Lung microvascular endothelial cell (primary cell): Measurements from ENCODE around the gene FOXP4. TPM values are rescaled to one million over a fixed set of nuclear protein-coding genes. Genes with fewer than 3 reads are reported as not detected.

Experiments
- DNase-seq, 2 donors: peaks; one replicate each; pipeline versions ENCODE4 v3.0.0 to v3.0.0-alpha.2; 2010; ENCODE audit warnings: low read depth in 2 of 2
- total RNA-seq: library from RNA; depleted of rRNA; stranded (reverse); fragments of >200 nt; gene quantifications from 2 replicates; pipeline ENCODE4 v1.2.1, GENCODE V29; 2014

Gene FOXP4
- total RNA-seq, 1 donor from 2014 or later: 4.6 TPM

- no peak for DNase-seq
Measured at GRCh38 chr6:41563060-41563776, 17.0 kb downstream of the FOXP4 start.

GRCh38 chr6:41564448-41565142 lies 18.4 kb downstream of the FOXP4 start:
- no peak for DNase-seq

DNA sequence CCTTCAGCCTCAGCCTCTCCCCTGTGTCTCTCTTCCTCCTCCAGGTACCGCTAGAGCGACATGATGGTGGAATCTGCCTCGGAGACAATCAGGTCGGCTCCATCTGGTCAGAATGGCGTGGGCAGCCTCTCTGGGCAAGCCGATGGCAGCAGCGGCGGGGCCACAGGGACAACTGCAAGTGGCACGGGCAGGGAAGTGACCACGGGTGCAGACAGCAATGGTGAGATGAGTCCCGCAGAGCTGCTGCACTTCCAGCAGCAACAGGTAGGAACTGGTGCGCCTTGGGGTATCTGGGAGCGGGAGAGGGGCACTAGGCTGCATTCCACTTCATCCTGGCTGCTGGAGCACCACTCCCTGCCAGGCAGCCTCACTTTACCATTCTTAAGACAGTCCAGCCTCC lies 19.5 kb downstream of the FOXP4 start:
- no peak for DNase-seq

DNA sequence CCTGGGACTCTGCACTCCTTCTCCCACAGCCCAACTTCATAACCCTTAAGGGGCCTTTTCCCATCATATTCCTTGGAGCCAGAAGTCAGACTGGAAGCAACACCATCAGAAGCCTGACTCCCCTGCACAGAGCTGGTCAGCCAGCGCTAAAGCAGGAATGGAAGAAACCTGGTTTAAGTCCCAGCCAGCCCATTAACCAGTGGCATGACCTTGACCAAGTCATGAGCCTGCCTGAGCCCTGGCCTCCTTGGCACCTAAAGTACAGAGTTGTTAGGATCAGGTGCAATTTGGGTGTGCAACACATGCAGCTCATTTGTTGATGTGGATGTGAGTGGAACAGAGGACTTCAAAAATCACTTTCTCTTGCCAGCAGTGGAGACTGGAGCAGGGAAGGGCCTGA lies 20.8 kb downstream of the FOXP4 start:
- no peak for DNase-seq

GRCh38 chr6:41567684-41568083 lies 21.5 kb downstream of the FOXP4 start:
- DNase-seq: no peak

GRCh38 chr6:41568202-41568584 lies 22.0 kb downstream of the FOXP4 start:
- DNase-seq: no peak

GRCh38 chr6:41568585-41569384 lies 22.6 kb downstream of the FOXP4 start:
- no peak for DNase-seq

GRCh38 chr6:41570259-41570615 lies 24.1 kb downstream of the FOXP4 start:
- DNase-seq: no peak

DNA sequence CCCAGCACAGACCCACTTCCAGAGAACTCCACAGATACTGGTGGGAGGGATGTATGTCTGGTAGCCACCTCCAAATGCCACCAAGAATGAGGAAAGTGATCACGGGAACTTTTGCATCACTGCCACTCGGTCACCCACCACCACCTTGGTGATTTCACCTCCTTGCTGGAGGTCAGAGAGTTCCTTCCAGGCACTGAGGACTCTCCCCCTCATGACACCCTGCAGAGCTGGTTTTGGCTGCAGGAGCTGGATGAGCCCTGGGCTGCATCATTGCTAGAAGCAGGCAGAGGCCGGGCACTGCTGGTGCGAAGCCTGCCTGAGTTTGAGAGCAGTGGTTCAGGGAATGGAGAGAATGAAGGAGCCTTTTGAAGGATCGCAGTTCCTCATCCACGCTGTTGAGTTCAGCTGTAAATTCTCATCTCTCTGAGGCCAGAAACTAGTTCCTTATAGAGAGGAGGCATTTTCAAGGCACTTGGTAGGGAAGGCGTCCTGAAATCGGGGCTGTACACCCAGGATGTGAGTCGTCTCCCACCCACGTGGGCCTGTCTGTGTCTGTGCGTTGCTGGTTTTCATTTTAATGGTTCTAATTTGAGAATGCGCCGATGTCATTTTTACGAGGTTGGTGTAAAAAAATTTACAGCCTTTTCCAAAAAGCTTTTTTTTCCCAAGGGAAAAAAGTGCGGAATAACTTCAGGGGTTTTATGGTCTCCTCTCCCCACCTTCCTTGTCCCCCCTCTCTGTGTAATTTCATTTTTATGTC lies 25.0 kb downstream of the FOXP4 start:
- no peak for DNase-seq

DNA sequence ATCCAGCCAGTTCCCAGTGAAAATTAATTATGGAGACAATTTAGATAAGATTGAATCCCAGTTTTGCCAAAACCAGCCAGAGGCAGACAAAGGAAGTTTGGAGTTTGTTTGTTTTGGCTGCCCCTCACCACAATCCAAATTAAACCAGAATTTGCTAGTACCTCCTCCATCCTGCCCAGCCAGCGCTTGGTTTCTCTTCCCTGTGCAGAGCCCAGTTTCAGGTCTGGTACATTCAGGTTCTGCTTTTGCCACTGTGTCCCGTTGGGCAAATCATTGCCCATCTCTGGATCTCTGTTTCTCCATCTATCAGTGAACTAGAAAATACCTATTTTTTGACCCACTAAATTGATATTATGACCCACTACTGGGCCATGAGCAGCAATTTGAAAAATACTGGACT lies 26.4 kb downstream of the FOXP4 start:
- peak in 1 of 2 donors; percentile 42 for DNase-seq

DNA sequence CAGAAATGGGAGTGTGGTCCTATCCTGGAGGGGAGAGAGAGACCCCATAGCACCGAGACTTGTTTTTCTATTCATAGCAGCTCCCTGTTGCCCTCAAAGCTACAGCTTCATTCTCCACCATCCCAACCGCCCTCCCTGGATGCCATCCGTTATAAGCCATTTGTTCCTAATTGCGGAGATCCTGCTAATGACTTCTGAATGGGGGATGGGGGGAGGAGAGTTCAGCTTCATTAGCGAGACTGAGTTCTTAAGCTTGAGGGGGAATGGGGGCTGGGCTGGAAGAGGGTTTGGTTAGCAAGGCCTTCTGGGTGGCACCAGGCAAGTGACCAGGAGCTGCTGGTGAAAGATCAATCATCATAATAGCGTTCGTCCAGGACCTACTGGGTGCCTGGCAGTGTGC lies 27.1 kb downstream of the FOXP4 start:
- DNase-seq: no peak

DNA sequence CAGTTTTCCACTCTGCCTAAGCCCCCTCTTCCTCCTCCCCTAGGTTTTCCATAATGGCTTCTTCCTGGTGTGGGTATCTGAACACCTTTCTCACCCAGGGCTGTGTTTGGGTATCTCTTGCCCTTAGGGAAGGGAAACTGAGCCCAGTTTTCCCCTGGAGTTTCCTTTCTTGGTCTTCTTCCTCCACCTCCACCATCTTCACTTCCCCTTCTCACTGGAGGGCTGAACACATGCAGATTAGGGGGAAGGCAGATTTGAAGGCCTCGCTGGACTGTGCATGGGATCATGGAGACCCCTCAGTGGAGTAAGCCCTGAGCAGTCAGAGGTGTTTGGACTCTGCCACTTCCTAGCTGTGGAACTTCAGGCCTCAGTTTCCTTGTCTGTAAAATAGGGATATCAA lies 27.8 kb downstream of the FOXP4 start:
- DNase-seq: no peak

- no peak for DNase-seq
Measured at GRCh38 chr6:41575598-41575997, 29.4 kb downstream of the FOXP4 start.

DNA sequence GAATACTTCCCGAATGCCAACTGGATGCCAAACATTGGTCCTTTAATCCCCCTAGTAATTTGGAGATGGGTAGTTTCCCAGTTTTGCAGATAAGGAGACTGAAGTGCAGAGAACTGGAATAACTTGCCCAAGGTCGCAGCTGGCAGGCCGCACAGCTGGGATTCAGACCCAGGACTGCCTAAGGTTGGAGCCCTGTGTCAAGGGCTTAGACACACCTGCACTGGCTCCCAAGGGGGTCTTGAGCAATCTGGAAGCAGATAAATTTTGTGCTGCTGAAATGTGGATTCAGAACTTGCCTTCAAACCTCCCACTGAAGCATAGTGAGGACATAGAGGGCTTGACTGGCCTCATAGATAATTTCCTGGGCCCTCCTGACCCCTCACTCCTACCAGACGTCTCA lies 30.5 kb downstream of the FOXP4 start:
- no peak for DNase-seq

DNA sequence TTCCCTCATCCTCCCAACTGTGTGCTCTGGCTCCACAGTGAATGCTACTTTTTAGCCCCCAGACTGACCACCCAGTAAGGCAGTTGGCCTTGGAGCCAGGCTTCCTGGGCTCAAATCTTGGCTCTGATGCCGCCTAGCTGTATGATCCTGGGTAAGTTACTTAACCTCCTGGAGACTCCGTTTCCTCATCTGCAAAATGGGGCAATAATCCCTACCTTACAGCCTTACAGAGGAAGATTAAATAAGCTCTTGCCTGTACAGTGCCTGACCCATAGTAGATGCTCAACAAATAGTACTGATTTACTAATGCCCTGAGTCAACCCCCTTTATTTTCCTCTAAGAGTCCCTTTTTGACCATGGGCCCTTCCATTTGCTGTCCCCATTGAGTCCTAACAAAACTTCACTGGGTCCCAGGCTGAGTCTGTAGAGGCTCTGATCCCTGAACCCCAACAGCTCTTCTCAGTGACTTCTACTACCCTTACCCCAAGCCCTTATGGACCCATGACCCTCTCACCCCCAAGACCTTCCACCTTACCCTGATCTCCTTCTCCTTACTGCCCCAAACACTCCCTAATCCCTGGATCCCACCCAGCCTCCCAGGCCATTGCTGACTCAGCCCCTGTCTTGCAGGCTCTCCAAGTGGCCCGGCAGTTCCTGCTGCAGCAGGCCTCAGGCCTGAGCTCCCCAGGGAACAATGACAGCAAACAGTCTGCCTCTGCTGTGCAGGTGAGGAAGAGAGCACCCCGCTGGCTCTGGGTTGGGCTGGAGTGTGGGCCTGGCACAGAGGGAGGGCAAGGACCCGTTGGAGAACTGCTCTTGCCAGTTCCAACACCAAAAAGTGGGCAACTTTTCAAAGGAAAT lies 31.4 kb downstream of the FOXP4 start:
- peak in 1 of 2 donors; percentile 32 for DNase-seq

- peak; percentile 15 to 62 for DNase-seq
Measured at GRCh38 chr6:41578217-41579087, 32.3 kb downstream of the FOXP4 start.

- no peak for DNase-seq
Measured at GRCh38 chr6:41579088-41579610, 33.0 kb downstream of the FOXP4 start.

DNA sequence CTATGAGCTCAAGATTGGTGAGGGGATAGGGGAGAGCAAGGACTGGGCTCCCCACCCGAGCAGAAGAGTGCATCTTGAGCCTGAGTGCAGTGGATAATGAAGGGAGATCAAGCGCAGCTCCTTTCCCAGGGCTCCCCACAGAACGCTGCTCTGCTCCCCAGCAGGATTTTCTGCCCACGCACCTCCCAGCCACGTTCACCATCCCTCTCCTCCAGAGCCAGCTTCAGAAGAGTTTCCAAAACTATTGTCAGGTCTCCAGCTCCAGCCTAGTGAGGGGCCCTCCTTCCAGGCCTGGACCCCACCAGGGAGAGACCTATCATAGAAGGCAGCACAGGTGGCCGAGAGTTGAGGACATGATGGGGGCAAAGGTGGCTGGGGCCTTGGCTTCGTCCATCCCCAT lies 34.5 kb downstream of the FOXP4 start:
- no peak for DNase-seq

GRCh38 chr6:41581381-41581991 lies 35.3 kb downstream of the FOXP4 start:
- DNase-seq: peak in 1 of 2 donors; percentile 87
